GM12878 (cell line): Measurements from ENCODE around the gene COG7. TPM values are rescaled to one million over a fixed set of nuclear protein-coding genes. Genes with fewer than 3 reads are reported as not detected.

Experiments used
- ATAC-seq: fragments of 200-7000 bp; cut with Tn5 transposase; 3 replicates; pipeline ENCODE4 v1.9.1; 2020; ENCODE audit warnings: mild to moderate bottlenecking, moderate library complexity
- BruUV-seq: library from RNA; stranded (reverse); fragments of 400-500 nt; replicated peaks from 2 replicates; lab custom pipeline; 2021; lab: Mats Ljungman, UMichigan
- CTCF ChIA-PET: fragments of 300-600 bp; sonication (Branson Sonifier 250); formaldehyde crosslinking; extraction: SDS; loops from one replicate; lab custom pipeline; 2021; ENCODE audit warnings: inconsistent platforms; lab: Yijun Ruan, JAX
- POLR2A ChIA-PET: fragments of 350-600 bp; formaldehyde crosslinking; extraction: SDS; loops from one replicate; lab custom pipeline; 2021; ENCODE audit warnings: inconsistent platforms; lab: Charles Lee
- RAD21 ChIA-PET: fragments of 300-600 bp; sonication (Branson Sonifier 250); formaldehyde crosslinking; loops from one replicate; lab custom pipeline; 2023; ENCODE audit warnings: antibody characterized with exemption; ENCODE audit not compliant: unreplicated experiment; lab: Charles Lee
- SMC1A ChIA-PET: fragments of 300-600 bp; sonication (Branson Sonifier 250); formaldehyde crosslinking; loops from one replicate; lab custom pipeline; 2023; ENCODE audit not compliant: unreplicated experiment, uncharacterized antibody; lab: Charles Lee
- DNase-seq: peaks from one replicate; pipeline ENCODE4 v3.0.0-alpha.2; 2011; ENCODE audit warnings: low read depth, low spot score
- FAIRE-seq: peaks from 3 replicates; lab custom pipeline; 2011; peaks lifted over from hg19 to GRCh38; lab: Jason Lieb, UNC
- H2AFZ ChIP-seq: 2 replicates; pipeline ENCODE4 v1.6.0; 2011; ENCODE audit warnings: low read depth, low read length, control low read depth; ENCODE audit not compliant: control insufficient read depth
- H3K27ac ChIP-seq: 2 replicates; pipeline ENCODE4 v1.5.1; 2011; ENCODE audit warnings: control low read depth; ENCODE audit not compliant: control insufficient read depth, insufficient read depth
- H3K27me3 ChIP-seq, 2 experiments: replicated peaks in 1 of 2; 2 replicates each; pipeline versions ENCODE4 v1.6.0 to v1.6.1; 2011; ENCODE audit warnings: low read length in 1 of 2; ENCODE audit not compliant: control insufficient read depth in 2 of 2, insufficient read depth in 2 of 2
- H3K36me3 ChIP-seq, 2 experiments: 2 replicates each; pipeline ENCODE4 v1.5.1; 2011; ENCODE audit warnings: low read length in 1 of 2; ENCODE audit not compliant: control insufficient read depth in 2 of 2, insufficient read depth in 2 of 2
- H3K4me1 ChIP-seq: 2 replicates; pipeline ENCODE4 v1.6.1; 2011; ENCODE audit warnings: mild to moderate bottlenecking, low read length, moderate library complexity, mixed read lengths; ENCODE audit not compliant: control insufficient read depth, insufficient read depth
- H3K4me2 ChIP-seq: 2 replicates; pipeline ENCODE4 v1.6.0; 2011; ENCODE audit warnings: control low read depth; ENCODE audit not compliant: control insufficient read depth, insufficient read depth
- H3K4me3 ChIP-seq: fragments of 200-600 bp; sonication (generic); 2 replicates; pipeline ENCODE4 v1.5.1; 2016
- H3K79me2 ChIP-seq: 2 replicates; pipeline ENCODE4 v1.6.0; 2011; ENCODE audit warnings: low read length; ENCODE audit not compliant: control insufficient read depth, insufficient read depth
- H3K9ac ChIP-seq: 2 replicates; pipeline ENCODE4 v1.8.0; 2011; ENCODE audit warnings: low read length, control low read depth, mixed read lengths; ENCODE audit not compliant: control insufficient read depth, insufficient read depth
- H3K9me3 ChIP-seq: replicated peaks from 3 replicates; pipeline ENCODE4 v1.5.1; 2011; ENCODE audit warnings: mild to moderate bottlenecking, low read length; ENCODE audit not compliant: control insufficient read depth, insufficient read depth
- H4K20me1 ChIP-seq: 2 replicates; pipeline ENCODE4 v1.6.0; 2011; ENCODE audit not compliant: control insufficient read depth, insufficient read depth
- GABPA ChIP-seq: IDR thresholded peaks from 2 replicates; pipeline ENCODE4 v1.6.1; 2014; ENCODE audit warnings: antibody characterized with exemption, low read depth, mild to moderate bottlenecking, inconsistent platforms
- PAX8 ChIP-seq: fragments of 450-650 bp; IDR thresholded peaks from 2 replicates; pipeline ENCODE4 v1.6.1; 2017; ENCODE audit warnings: mild to moderate bottlenecking, moderate library complexity
- SMAD5 ChIP-seq: IDR thresholded peaks from 2 replicates; pipeline ENCODE4 v1.6.1; 2016; ENCODE audit warnings: antibody characterized with exemption, low read depth
- SMARCA5 ChIP-seq: fragments of 450-650 bp; IDR thresholded peaks from 2 replicates; pipeline ENCODE4 v1.6.1; 2017; ENCODE audit warnings: mild to moderate bottlenecking
- WRNIP1 ChIP-seq: IDR thresholded peaks from 2 replicates; pipeline ENCODE4 v1.6.1; 2011; ENCODE audit warnings: low read depth, low read length, improper control_type of control experiment, borderline replicate concordance
- ZBED1 ChIP-seq: IDR thresholded peaks from 2 replicates; pipeline ENCODE4 v1.6.1; 2016; ENCODE audit warnings: borderline replicate concordance
- WGBS: methylation state at CpG from one replicate; pipeline ENCODE4 v1.1.6; 2016; ENCODE audit warnings: low lambda C conversion rate; ENCODE audit not compliant: insufficient replicate concordance, insufficient coverage; ENCODE audit errors: missing lambda C conversion rate; 5-methylcytosine and 5-hydroxymethylcytosine counted together
- in situ Hi-C: fragments of 300-500 bp; cut with MboI; formaldehyde crosslinking; loops from 9 replicates; pipeline ENCODE4 v1.14.3; 2018; ENCODE audit warnings: mixed read lengths
- intact Hi-C: fragments of 100-400 bp; cut with micrococcal nuclease; formaldehyde crosslinking; loops from one replicate; pipeline ENCODE4 v1.14.2; 2022; ENCODE audit not compliant: unreplicated experiment
- polyA plus RNA-seq, 11 experiments: library from polyadenylated mRNA; depleted of rRNA in 4 of 11; unstranded in 6 of 11; stranded (reverse) in 5 of 11; fragments of >200 nt; fragmentation: Nextera tagmentation in 4 of 11; fragmentation: Illumina TruSeq in 1 of 11; extraction: Ambion mirVana in 4 of 11; extraction: Trizol in 1 of 11; gene quantifications; 1 replicate in 1 of 11; 2 replicates in 10 of 11; pipeline versions ENCODE4 v1.2.1 to v1.2.3, GENCODE V29; 2011 to 2016; ENCODE audit warnings: inconsistent platforms in 2 of 11, missing spikeins in 2 of 11, low read depth in 1 of 11
- total RNA-seq, 4 experiments: library from RNA; depleted of rRNA in 3 of 4; stranded (reverse); fragments of >200 nt in 3 of 4; fragmentation: Illumina TruSeq in 1 of 4; extraction: Trizol in 1 of 4; gene quantifications; 2 replicates each; pipeline versions ENCODE4 v1.2.1 to v1.2.3, GENCODE V29; 2013 to 2021
- TF ChIP-seq, protein P1 (sequence below): fragments of 450-650 bp; IDR thresholded peaks from 2 replicates; pipeline ENCODE4 v1.6.1; 2016; ENCODE audit warnings: mild to moderate bottlenecking
- TF ChIP-seq, protein P2 (sequence below): fragments of 450-650 bp; IDR thresholded peaks from 2 replicates; pipeline ENCODE4 v1.6.1; 2018; ENCODE audit warnings: mild to moderate bottlenecking, low read depth, moderate library complexity; ENCODE audit not compliant: partially characterized antibody

The COG7 gene
- total and polyA plus RNA-seq, 10 of the 15 experiments (the other 5 are each of a cell fraction or from before 2014, with no cell fraction given): 2.9 to 24.0 (median 10.0) TPM

DNA sequence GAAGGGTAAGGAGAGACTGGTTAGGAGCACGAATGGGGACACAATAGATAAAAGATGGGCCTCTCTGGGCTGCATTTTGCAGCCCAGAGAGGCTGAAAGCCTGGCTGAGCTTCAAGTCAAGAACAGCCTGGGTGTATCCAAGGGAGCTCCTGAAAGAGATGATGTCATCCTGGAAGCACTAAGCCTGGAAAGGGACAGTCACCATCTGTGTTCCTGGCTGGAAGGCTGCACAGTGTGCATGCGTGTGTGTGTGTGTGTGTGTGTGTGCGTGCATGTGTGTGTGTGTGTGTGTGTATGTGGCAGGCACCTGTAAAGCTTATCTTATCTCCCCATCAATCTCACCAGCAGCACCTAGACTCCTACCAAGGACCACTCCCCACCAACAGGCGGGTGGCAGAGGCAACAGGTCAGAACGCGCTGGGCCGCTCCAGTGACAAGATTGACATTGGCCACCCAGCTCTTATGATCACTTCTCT, 44.1 kb downstream of the COG7 start:
- ChIA-PET SMC1A (interaction anchor here (1.1 kb wide), 1 partner anchor 27 kb away, joined by 3 read pairs; no protein-coding TSS in a partner anchor), POLR2A (no interaction called here), CTCF (interaction anchor here (1.1 kb wide), 1 partner anchor 27 kb away, joined by 4 read pairs; no protein-coding TSS in a partner anchor), RAD21 (interaction anchor here (1.1 kb wide), 1 partner anchor 75 kb away, joined by 3 read pairs; no protein-coding TSS in a partner anchor)
- Histone ChIP-seq H3K36me3 (peaks cover 4 to 9% of the 10 kb centered on the region in 2 experiments), H3K4me2 (no peak overlapping the region), H3K9me3 (no peaks in the 10 kb centered on the region), H2AFZ (no peak overlapping the region), H3K27ac (no peak overlapping the region), H3K4me1 (no peaks in the 10 kb centered on the region), H3K79me2 (no peaks in the 10 kb centered on the region), H3K9ac (no peak overlapping the region), H3K4me3 (no peak overlapping the region), H4K20me1 (no peaks in the 10 kb centered on the region), H3K27me3 (no peaks in the 10 kb centered on the region)
- FAIRE-seq: no peak
- ATAC-seq: no peak
- TF ChIP-seq ZBED1 (no peak), WRNIP1 (no peak), SMAD5 (no peak), PAX8 (no peak), SMARCA5 (no peak), GABPA (no peak)
- TF ChIP-seq, protein P1, sequence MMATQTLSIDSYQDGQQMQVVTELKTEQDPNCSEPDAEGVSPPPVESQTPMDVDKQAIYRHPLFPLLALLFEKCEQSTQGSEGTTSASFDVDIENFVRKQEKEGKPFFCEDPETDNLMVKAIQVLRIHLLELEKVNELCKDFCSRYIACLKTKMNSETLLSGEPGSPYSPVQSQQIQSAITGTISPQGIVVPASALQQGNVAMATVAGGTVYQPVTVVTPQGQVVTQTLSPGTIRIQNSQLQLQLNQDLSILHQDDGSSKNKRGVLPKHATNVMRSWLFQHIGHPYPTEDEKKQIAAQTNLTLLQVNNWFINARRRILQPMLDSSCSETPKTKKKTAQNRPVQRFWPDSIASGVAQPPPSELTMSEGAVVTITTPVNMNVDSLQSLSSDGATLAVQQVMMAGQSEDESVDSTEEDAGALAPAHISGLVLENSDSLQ: no peak
- TF ChIP-seq, protein P2, sequence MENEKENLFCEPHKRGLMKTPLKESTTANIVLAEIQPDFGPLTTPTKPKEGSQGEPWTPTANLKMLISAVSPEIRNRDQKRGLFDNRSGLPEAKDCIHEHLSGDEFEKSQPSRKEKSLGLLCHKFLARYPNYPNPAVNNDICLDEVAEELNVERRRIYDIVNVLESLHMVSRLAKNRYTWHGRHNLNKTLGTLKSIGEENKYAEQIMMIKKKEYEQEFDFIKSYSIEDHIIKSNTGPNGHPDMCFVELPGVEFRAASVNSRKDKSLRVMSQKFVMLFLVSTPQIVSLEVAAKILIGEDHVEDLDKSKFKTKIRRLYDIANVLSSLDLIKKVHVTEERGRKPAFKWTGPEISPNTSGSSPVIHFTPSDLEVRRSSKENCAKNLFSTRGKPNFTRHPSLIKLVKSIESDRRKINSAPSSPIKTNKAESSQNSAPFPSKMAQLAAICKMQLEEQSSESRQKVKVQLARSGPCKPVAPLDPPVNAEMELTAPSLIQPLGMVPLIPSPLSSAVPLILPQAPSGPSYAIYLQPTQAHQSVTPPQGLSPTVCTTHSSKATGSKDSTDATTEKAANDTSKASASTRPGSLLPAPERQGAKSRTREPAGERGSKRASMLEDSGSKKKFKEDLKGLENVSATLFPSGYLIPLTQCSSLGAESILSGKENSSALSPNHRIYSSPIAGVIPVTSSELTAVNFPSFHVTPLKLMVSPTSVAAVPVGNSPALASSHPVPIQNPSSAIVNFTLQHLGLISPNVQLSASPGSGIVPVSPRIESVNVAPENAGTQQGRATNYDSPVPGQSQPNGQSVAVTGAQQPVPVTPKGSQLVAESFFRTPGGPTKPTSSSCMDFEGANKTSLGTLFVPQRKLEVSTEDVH: no peak
- intact Hi-C loops (no loop called here), in situ Hi-C loops (no loop called here)
- no TSS peak for BruUV-seq
- WGBS: 85% methylated on average over 7 of the region's 7 CpGs
- DNase-seq: no peak
